GM21619 (cell line): Measurements from ENCODE around the gene PCED1B.

Source experiments
- ATAC-seq: cut with Tn5 transposase; IDR thresholded peaks from one replicate; pipeline ENCODE4 v1.9.1; 2021; ENCODE audit not compliant: unreplicated experiment

Gene PCED1B

DNA sequence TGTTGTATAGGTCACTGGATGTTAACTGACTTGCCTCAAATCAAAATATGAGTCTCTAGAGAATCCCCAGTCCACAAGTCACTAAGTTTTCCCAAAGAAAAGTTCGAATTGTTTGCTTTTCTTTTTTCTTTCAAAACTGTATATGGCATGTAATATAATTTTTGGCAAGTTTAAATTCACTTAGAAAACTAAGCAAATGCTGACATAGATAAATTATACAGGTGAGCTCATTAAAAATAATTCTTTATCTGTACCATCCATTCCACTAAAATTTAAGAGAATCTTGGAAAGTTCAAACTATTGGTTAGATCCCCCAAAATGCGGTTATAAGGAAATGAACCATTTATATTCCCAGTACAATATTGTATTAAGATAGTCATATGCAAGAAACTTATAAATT is 145.9 kb downstream of the PCED1B start:
- ATAC-seq: no peak

DNA sequence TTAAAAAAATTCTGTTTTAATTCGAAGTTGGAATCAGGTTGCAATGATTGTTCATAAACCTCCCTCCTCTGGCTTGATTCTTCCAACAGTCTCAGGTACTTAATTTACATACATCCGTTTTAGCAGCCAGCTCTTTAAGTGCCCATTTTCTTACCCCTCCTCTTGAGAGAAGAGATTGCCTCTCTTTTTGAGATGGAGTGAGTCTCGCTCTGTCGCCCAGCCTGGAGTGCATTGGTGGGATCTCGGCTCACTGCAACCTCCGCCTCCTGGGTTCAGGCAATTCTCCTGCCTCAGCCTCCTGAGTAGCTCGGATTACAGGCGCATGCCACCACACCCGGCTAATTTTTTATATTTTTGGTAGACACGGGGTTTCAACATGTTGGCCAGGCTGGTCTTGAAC is 146.8 kb downstream of the PCED1B start:
- ATAC-seq: no peak

DNA sequence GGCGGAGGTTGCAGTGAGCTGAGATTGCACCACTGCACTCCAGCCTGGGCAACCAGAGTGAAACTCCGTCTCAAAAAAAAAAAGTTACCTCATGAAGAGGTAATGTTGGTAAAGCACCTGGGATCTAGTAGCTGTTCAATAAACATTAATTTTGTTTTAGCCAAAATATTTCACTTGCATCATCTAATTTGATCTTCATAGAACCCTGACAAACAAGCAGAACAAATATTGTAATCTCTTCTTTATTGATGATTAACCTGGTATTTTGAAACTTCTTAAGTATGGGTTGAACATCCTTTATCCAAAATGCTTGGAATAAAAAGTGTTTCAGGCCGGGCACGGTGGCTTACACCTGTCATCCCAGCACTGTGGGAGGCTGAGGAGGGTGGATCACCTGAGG is 149.4 kb downstream of the PCED1B start:
- ATAC-seq: no peak

DNA sequence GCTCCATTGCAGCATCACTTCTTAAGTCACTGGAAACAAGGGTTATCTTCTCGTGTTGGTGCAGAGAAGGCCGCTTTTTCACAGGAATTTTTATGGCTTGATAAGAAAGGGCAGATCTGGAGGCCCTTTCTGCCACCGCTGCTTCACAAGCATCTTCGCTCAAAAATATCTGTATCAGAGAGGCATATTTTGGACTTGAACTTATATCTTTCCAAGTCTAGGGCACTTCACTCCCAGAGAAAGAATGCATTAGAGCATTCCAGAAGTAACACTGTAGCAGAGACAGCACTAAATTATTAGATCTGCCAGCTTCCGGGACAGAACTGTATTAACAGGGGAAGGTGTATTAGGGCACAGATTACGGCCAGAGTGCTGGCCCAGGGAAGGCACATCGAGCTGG is 152.0 kb downstream of the PCED1B start:
- ATAC-seq: no peak

DNA sequence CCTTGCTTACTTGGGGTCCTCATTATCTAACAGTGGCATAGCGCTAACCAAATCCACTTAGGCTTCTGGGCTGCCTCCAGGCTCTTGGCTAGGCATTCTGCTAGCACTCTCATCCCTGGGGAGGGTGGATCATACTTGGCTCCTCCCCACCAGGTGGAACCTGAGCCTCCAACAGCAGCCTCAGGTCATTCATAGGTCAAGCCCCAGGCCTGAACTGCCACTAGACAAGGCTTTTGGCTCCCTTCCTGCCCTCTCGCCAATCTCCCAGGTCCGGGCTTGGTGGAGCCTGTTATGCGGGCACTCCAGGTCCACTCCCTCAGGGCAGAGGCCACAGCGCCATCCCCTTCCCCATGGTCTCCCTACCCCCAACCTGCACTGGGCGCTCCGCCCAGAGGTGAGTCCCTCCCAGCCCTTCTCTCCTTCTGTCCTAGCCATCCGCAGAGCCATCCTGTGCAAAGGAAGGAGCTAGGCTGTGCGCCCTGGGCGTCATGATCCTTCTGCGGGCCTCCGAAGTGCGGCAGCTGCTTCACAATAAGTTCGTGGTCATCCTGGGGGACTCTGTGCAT is 155.2 kb downstream of the PCED1B start:
- ATAC-seq: no peak

DNA sequence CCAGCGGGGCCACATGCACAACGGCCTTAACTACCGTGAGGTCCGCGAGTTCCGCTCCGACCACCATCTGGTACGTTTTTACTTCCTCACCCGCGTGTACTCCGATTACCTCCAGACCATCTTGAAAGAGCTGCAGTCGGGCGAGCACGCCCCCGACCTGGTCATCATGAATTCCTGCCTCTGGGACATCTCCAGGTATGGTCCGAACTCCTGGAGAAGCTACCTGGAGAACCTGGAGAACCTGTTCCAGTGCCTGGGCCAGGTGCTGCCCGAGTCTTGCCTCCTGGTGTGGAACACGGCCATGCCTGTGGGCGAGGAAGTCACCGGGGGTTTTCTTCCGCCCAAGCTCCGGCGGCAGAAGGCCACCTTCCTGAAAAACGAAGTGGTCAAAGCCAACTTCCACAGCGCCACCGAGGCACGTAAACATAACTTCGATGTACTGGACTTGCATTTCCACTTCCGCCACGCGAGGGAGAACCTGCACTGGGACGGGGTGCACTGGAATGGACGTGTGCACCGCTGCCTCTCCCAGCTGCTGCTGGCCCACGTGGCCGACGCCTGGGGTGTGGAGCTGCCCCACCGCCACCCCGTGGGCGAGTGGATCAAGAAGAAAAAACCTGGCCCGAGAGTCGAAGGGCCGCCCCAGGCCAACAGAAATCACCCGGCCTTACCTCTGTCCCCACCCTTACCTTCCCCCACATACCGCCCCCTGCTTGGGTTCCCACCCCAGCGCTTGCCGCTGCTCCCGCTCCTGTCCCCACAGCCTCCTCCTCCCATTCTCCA is 156.0 kb downstream of the PCED1B start:
- no peak for ATAC-seq

DNA sequence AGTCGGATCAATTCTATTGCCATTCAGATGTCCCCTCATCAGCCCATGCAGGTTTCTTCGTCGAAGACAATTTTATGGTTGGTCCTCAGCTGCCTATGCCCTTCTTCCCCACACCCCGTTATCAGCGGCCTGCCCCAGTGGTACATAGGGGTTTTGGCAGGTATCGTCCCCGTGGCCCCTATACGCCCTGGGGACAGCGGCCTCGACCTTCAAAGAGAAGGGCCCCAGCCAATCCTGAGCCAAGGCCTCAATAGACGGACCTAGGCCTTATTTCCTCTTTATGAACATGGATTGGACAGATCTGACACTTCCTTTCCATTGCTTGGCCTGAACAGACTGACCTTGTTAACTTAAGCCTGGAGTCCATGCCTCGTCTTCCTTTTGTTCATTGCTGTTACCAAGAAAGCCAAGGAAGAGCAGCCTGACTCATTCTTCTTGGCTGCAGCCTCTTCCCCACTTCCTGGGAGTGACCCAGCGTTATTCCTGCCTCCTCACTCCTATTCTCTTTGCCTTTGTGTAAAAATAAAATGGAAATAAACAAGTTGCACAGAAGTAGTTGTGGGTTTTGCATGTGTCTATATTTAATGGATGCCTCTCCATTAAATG is 156.8 kb downstream of the PCED1B start:
- ATAC-seq: no peak

DNA sequence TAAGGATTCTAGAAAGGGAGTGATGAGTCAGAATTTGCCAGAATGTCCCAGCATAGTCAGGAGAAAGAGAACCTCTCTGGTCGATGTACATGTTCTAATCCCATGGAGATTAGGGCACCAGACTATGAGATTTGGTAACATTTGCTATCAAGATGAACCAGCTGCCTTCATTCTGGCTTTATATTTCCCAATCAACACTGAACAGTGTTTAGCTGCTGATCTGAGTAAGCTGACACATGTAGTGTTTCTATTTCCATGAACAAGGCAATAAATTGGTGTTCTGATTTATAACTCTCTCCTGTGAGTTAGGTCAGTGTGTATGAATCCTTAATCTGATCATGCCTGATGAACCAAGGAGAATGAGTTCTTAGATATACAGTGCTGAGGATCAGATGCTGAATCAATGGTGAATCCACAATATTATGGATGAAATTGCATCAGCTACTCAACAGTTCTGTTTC is 158.4 kb downstream of the PCED1B start:
- no peak for ATAC-seq

DNA sequence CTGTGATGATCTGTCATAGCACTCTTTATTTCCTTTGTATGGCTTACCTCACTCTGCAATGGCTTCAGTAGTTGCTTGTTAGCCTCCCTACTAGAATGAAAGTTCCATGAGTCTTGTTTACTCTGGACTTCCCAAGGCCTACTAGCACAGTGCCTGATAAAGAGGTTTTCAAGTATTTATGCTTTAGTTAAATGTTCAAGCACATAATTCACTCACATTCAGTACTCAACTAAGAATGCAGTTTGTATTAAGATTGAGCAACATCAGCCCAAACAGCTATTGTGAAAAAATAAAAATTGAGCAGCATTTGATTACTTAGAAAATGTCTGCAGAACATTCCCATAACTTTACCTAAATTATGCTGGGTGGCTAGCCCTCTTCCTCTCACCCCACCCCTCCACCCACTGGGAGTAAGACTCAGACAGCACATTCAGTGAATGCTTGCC is 159.3 kb downstream of the PCED1B start:
- no peak for ATAC-seq

DNA sequence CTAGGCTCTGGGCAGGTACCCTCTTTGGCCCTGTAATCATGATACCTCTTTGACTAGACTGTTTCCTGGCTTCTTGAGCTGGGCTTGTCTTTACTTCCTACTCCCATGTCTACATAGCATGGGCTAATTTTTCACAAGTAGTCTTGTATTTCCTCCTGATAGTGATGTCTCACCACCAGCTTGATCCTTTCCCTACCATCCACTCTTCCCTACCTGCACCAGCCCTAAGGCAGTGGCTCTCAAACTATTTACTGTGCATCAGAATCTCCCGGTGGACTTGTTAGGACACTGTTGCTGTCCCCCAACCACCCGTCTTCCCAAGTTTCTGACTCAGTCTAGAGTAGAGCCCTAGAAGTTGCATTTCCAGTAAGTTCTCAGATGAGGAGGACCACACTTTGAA is 163.0 kb downstream of the PCED1B start:
- ATAC-seq: no peak

DNA sequence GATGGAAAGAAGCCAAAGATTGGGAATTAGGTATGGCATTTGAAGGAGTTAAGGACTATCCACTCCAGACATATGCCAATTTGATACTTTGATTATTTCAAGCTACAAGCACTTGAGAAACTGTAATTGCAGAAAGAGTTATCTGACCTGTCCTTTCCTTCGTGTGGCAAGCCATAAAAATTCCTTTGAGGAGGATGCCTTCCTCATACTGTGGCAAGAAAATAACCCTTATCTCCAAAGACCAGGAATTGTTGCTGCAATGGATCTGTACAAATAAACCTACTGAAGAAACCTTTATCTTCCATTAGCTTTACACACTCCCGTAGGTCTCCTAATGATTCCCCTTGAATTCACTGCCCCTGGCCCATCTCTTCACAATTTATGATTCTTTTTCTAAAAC is 165.4 kb downstream of the PCED1B start:
- no peak for ATAC-seq

DNA sequence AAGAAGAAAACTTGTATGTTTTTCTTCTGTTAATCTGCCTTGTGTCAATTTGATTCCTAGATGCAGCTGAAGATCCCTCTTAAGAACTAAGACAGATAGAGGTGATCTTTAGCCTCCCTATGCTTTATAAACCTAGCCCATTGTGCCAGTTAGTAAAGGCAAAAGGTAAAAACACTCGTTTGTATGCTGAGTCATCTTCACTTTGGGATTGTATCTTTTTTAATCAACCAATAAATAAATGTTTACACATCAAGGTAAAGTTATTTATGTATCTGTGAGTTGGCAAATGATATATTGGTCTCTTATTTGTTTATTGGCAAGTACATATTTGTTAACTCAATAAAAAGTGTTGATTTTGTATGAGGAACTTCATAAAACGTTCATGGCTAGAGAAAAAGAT is 166.2 kb downstream of the PCED1B start:
- ATAC-seq: no peak

DNA sequence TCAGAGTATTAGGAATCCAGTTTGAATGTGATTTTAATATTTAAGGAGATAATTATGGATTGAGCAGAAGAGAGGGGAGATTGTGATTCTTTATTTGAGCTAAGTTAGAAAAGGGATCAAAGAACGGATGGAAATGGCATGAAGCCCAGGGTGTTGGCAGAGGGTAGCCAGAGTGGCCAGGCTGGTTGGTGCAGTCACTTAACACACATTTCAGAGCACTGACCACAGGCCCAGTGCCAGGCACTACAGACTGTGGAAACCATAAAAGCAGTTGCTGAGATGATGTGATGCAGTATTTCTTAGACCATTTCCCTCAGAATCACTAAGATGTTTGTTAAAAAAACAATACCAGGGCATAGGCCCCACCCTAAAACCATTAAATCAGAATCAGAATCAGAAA is 168.0 kb downstream of the PCED1B start:
- no peak for ATAC-seq

DNA sequence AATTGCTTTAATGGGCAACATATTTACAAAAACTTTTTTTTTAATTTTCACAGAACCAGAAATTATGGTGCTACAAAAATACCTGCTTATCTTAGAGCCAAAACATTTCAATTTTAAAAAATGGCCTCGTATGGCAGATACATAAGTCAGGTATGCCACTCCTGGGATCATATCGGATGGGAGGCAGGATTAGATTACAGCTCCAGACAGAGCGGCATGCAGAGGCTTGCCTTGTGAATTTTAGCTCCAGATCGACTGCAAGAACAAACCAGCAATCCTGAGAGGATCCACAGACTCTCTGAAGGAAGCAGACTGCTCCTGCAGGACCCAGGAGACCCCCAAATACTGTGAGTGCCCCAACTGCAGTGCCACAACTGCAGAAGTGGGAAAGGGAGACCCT is 169.7 kb downstream of the PCED1B start:
- no peak for ATAC-seq

DNA sequence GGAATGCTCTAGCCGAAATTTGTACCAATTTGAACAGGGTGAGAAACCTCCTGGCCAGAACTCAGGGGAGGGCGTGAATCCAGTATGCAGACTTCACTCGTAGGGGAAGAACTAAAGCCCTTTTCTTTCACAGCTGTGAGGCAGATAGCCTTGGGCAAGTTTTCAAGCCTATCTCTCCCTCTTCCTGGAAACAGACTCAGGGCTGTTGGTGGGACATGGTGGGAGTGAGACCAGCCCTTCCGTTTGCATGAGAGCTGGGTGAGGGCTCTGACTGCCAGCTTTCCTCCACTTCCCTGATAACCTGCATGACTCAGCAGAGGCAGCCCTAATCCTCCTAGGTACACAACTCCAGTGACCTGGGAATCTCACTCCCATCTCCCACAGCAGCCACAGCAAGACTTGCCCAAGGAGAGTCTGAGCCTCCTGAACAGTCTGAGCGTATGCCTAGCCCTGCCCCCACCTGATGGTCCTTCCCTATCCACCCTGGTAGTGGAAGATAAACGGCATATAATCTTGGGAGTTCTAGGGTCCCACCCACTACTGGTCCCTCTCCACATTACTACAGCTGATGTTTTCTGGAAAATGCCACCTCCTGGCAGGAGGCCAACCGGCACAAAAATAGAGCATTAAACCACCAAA is 170.4 kb downstream of the PCED1B start:
- no peak for ATAC-seq

DNA sequence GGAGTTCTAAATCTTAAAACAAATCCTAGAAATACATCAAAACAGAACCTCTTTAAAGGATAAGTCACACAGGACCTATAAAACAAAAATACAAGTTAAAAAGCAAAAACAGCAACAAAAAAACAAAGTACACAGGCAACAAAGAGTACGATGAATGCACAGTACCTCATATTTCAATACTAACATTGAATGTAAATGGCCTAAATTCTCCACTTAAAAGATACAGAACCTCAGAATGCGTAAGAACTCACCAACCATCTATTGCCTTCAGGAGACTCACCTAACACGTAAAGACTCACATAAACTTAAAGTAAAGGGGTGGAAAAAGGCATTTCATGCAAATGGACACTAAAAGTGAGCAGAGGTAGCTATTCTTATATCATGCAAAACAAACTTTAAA is 172.5 kb downstream of the PCED1B start:
- no peak for ATAC-seq

DNA sequence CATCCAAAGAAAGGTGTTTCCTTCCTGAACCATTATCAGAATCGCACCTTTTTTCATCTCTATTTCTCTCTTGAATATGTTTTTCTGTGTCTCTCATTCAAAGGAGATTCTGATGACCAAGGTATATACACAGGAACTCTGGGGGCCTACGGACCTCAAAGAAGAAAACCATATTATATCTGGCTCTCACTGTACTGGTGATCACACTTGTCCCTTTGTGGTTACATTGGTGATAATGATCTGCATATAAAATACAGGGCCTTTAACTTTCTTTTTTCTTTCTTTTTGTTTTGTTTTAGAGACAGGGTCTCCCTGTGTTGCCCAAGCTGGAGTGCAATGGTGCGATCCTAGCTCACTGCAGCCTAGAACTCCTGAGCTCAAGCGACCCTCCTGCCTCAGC is 185.5 kb downstream of the PCED1B start:
- no peak for ATAC-seq

DNA sequence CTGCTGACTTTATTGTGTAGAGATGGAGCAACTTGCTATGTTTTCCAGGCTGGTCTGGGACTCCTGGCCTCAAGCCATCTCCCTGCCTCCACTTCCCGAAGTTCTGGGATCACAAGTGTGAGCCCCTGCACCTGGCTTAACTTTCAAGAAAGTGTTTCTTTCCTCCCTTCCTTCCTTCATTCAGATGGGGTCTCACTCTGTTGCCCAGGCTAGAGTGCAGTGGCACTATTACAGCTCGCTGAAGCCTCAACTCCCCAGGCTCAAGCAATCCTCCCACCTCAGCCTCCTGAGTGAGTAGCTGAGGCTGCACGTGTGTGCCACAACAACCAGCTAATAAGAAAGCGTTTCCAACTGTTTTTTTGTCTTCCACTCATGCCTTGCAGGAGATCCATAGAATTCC is 186.0 kb downstream of the PCED1B start:
- no peak for ATAC-seq

DNA sequence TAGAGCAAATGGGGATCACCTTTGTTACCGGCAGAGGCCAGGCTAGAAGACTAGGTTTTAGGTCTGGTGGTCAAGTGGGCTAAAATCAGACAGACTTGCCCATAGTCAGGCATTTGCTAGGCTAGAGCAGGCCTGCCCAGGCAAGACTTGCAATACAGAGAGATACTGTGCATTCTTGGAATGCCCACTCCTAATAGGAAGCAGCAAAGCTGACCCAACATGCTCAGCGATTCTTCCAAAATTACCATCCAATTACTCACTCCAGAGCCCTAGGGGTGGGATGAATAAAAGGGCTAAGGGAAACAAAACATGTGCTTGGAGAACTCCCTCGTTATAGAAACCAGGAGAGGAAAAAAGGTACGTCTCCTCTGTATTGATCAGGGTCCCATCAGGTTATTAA is 188.2 kb downstream of the PCED1B start:
- no peak for ATAC-seq

DNA sequence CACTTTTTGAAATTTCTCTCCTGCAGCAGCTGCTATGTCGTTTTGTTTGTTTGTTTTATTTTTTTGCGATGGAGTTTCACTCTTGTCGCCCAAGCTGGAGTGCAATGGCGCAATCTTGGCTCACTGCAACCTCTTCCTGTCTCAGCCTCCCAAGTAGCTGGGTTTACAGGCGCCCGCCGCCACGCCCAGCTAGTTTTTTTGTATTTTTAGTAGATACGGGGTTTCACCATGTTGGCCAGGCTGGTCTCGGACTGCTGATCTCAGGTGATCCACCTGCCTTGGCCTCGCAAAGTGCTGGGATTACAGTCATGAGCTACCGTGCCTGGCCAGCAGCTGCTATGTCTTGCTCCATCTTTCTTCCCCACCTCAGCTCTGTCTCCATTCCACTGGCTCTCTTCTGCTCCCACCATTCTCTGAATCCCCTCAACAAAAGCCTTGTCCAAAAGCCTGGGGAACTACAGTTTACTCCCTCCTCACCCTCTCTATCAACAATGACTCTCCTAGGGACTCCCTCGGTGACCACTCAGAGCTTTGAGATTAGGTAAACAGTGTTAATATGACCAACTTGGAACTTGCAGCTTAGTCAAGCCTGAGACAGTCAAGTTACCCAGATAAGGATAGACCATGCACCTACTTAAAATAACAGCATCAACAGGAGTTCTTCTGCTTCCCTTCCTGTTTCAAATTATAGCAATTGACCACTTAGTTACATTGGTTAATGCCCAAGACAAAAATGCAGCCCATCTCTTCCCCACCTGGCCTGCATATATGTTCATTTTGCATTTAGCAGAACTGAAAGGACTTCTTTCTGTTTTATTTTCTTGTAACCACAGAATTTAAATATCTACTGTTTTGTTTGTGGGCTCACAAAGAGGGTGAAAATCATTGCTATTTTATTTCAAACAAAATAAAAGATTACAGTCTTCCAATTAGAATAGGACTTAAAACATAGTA is 189.4 kb downstream of the PCED1B start:
- ATAC-seq: peak; percentile 79

DNA sequence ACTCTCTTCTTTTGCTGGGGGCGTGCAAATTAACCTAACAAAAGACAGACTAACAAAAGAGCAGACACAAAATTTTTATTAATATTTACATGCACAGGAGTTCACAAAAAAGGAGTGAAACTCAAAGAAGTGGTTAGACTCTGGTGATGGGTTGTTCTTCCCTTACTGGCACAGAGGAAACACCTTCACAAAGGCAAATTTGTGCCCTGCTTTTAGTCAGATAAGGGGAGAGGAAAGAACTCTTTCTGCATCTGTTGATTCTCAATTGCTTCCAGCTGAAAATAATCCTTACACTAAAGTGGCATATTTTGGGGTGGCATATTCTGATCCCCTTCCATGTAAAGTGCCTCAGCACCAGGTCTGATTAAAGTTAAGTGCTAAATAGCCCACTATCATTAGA is 190.5 kb downstream of the PCED1B start:
- ATAC-seq: no peak
